Adrenal gland (tissue), 12 donors: Measurements from ENCODE around the gene DSCAML1. TPM values are rescaled to one million over a fixed set of nuclear protein-coding genes. Genes with fewer than 3 reads are reported as not detected.

Experiments
- DNase-seq, 7 donors: peaks; one replicate each; pipeline ENCODE4 v3.0.0-alpha.2; 2019 to 2020
- H3K27ac ChIP-seq, 5 donors: fragments of 200-600 bp; sonication (generic) in 4 of 5; 1 replicate in 3 of 5; 2 replicates in 2 of 5; pipeline versions ENCODE4 v1.5.1 to v1.8.0; 2016 to 2020; ENCODE audit warnings: mild to moderate bottlenecking in 1 of 5
- H3K27me3 ChIP-seq: fragments of 200-600 bp; 2 replicates; pipeline ENCODE4 v1.8.0; 2021
- H3K36me3 ChIP-seq, 2 donors: fragments of 200-600 bp; replicated peaks in 1 of 2; 1 replicate in 1 of 2; 2 replicates in 1 of 2; pipeline versions ENCODE4 v1.5.1 to v1.8.0; 2018 to 2022
- H3K4me1 ChIP-seq, 2 donors: fragments of 200-600 bp; replicated peaks in 1 of 2; 1 replicate in 1 of 2; 2 replicates in 1 of 2; pipeline versions ENCODE4 v1.5.1 to v1.8.0; 2018 to 2021
- H3K4me3 ChIP-seq, 4 donors: fragments of 200-600 bp; sonication (generic) in 3 of 4; one replicate each; pipeline ENCODE4 v1.5.1; 2016 to 2018
- H3K9me3 ChIP-seq, 3 donors: fragments of 200-600 bp; sonication (generic) in 1 of 3; replicated peaks in 1 of 3; 1 replicate in 2 of 3; 2 replicates in 1 of 3; pipeline versions ENCODE4 v1.5.1 to v1.8.0; 2016 to 2021
- CTCF ChIP-seq, 6 experiments: fragments of 450-650 bp in 4 of 6; fragments of 200-600 bp in 2 of 6; sonication (generic) in 1 of 6; IDR thresholded peaks; 1 replicate in 5 of 6; 2 replicates in 1 of 6; pipeline versions ENCODE4 v1.5.1 to v1.8.0; 2016 to 2021; ENCODE audit warnings: antibody characterized with exemption in 6 of 6, mild to moderate bottlenecking in 2 of 6, moderate library complexity in 1 of 6
- POLR2A ChIP-seq, 2 donors: fragments of 450-650 bp; IDR thresholded peaks; one replicate each; pipeline ENCODE4 v1.6.1; 2017; ENCODE audit warnings: antibody characterized with exemption in 2 of 2, mild to moderate bottlenecking in 2 of 2, moderate library complexity in 1 of 2
- WGBS, 4 donors: extraction: QIAGEN DNeasy Blood & Tissue Kit in 2 of 4; methylation state at CpG; one replicate each; pipeline versions ENCODE4 v1.1.5 to v1.1.7; 2013 to 2017; 5-methylcytosine and 5-hydroxymethylcytosine counted together
- intact Hi-C, 2 donors: fragments of 100-400 bp; cut with DNase I; formaldehyde crosslinking; loops; one replicate each; pipeline versions ENCODE4 v1.14.1 to v1.15.0; 2022 to 2023
- polyA plus RNA-seq, 3 donors: library from polyadenylated mRNA; stranded (reverse); fragments of 200-250 nt in 2 of 3; fragments of 350-450 nt in 1 of 3; fragmentation: Illumina TruSeq in 1 of 3; extraction: RNeasy Lipid Tissue Mini Kit (QIAGEN cat#74804) in 1 of 3; gene quantifications; one replicate each; pipeline ENCODE4 v1.2.3, GENCODE V29; 2013 to 2014
- total RNA-seq, 9 donors: library from RNA; depleted of rRNA in 4 of 9; stranded (reverse); fragments of >200 nt in 4 of 9; fragments of 120-200 nt in 1 of 9; fragmentation: NEBNext Ultra II Directional in 1 of 9; extraction: Animal tissue kit (Norgen Biotek cat#: 25700) in 1 of 9; gene quantifications; one replicate each; pipeline versions ENCODE4 v1.1.0 to v1.2.4, GENCODE V29; 2013 to 2023
- donor health status: healthy with polysubstance abuse.
- donor health status: Bipolar disorder and iron deficiency.
- donor health status: DM: yes; HTN: yes; CAD: no.
- donor health status: DM: no; HTN: no; CAD: no.
- donor health status: DM: no; HTN: no; CAD: no.
- donor health status: DM: yes; HTN: yes; CAD: no.

Gene DSCAML1
- total and polyA plus RNA-seq, 12 donors: 0.09 to 1.9 (median 0.55) TPM; not detected in 1

DNA sequence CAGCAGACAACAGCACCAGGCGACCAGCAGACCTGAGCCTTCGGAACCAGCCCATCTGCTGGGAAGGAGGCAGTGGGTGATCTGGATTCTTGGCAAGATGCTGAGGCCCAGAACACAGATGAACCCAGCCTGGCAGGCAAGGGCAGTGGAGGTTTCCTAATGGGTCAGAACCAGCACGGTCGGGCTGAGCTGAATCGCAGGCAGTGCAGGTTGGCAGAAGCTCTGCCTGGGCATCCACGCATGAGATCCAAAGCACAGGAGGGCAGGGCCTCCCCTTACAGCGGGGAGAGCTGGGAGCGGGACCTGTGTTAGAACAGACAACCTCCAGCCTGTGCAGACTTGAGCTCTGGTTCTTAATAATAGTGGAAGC, 47.5 kb downstream of the DSCAML1 start:
- Histone ChIP-seq H3K4me3 (no peak overlapping the region), H3K27me3 (no peaks in the 10 kb centered on the region), H3K27ac (no peak overlapping the region), H3K36me3 (no peaks in the 10 kb centered on the region), H3K9me3 (no peaks in the 10 kb centered on the region), H3K4me1 (no peaks in the 10 kb centered on the region)
- DNase-seq: no peak
- intact Hi-C loops: no loop called here
- no peak for TF ChIP-seq POLR2A (IDR thresholded peaks at IDR 0.05)
- no peak for TF ChIP-seq CTCF (IDR thresholded peaks at IDR 0.05)
- WGBS, 4 donors: 84 to 94% (median 91%) methylated on average over 6 to 8 of the region's 8 CpGs

GRCh38 chr11:117748771-117749540, 48.1 kb downstream of the DSCAML1 start:
- 80 to 92% (median 84%) methylated on average over 11 to 14 of the region's 14 CpGs for WGBS, 4 donors
- no peaks in the 10 kb centered on the region for H3K4me1 ChIP-seq
- H3K9me3 ChIP-seq: no peaks in the 10 kb centered on the region
- H3K36me3 ChIP-seq: no peaks in the 10 kb centered on the region
- no peak overlapping the region for H3K4me3 ChIP-seq
- no peak for TF ChIP-seq POLR2A (IDR thresholded peaks at IDR 0.05)
- TF ChIP-seq CTCF (IDR thresholded peaks at IDR 0.05): no peak
- intact Hi-C loops: no loop called here
- no peaks in the 10 kb centered on the region for H3K27me3 ChIP-seq
- DNase-seq: no peak
- no peak overlapping the region for H3K27ac ChIP-seq

DNA sequence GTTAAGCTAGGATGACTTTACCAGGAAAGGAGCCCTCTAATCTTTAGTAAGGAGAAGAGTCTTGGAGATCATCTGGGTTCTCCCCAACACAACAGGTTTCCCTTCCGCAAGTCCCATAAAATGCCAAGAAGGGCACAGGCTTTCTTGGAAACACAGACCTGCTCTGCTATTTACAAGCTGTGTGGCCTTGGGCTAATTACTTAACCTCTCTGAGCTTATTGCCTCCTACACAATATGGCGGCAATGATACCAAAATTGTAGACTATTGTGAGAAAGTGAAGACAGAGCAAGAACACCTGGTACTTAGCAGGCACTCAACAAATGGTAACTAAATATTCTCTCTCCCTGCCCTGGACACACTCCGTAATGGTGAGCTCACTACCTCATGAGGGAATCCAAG, 49.1 kb downstream of the DSCAML1 start:
- H3K4me1 ChIP-seq: no peaks in the 10 kb centered on the region
- H3K27me3 ChIP-seq: no peaks in the 10 kb centered on the region
- no peak for TF ChIP-seq POLR2A (IDR thresholded peaks at IDR 0.05)
- TF ChIP-seq CTCF (IDR thresholded peaks at IDR 0.05): no peak
- no peak overlapping the region for H3K4me3 ChIP-seq
- H3K27ac ChIP-seq: no peak overlapping the region
- DNase-seq: no peak
- H3K9me3 ChIP-seq: no peaks in the 10 kb centered on the region
- intact Hi-C loops: no loop called here
- WGBS, 4 donors: 91 to 100% (median 95%) methylated on average over 3 of the region's 3 CpGs
- H3K36me3 ChIP-seq: no peaks in the 10 kb centered on the region

- Histone ChIP-seq H3K4me1 (no peaks in the 10 kb centered on the region), H3K4me3 (no peak overlapping the region), H3K27ac (no peak overlapping the region), H3K9me3 (no peaks in the 10 kb centered on the region), H3K36me3 (no peaks in the 10 kb centered on the region), H3K27me3 (no peaks in the 10 kb centered on the region)
- TF ChIP-seq CTCF (IDR thresholded peaks at IDR 0.05): no peak
- TF ChIP-seq POLR2A (IDR thresholded peaks at IDR 0.05): no peak
- intact Hi-C loops: no loop called here
- 64 to 83% (median 78%) methylated on average over 3 to 7 of the region's 7 CpGs for WGBS, 4 donors
- DNase-seq: no peak
Measured at GRCh38 chr11:117745346-117745745, 51.7 kb downstream of the DSCAML1 start.
